K562 (cell line): ENCODE data around the gene SLC25A33. TPM values are rescaled to one million over a fixed set of nuclear protein-coding genes. Genes with fewer than 3 reads are reported as not detected.

ENCODE experiments used
- ATAC-seq: fragments of 200-7000 bp; cut with Tn5 transposase; 3 replicates; pipeline ENCODE4 v1.9.1; 2020; ENCODE audit warnings: moderate library complexity
- BruUV-seq: library from RNA; stranded (reverse); fragments of 400-500 nt; replicated peaks from 2 replicates; lab custom pipeline; 2021; lab: Mats Ljungman, UMichigan
- CTCF ChIA-PET: fragments of 300-600 bp; formaldehyde crosslinking; extraction: SDS; loops from one replicate; lab custom pipeline; 2021; ENCODE audit warnings: low intra/inter-chr PET ratio; lab: Yijun Ruan, JAX
- POLR2A ChIA-PET: fragments of 300-600, 350-650 bp; sonication (Branson Sonifier 250); formaldehyde crosslinking; extraction: SDS; loops from one replicate; lab custom pipeline; 2021; ENCODE audit warnings: antibody characterized with exemption, inconsistent platforms; lab: Yijun Ruan, JAX
- DNase-seq, 4 experiments: peaks; one replicate each; pipeline versions ENCODE4 v3.0.0 to v3.0.0-alpha.2; 2011 to 2018; ENCODE audit warnings: low spot score in 3 of 4, mixed read lengths in 3 of 4; ENCODE audit errors: extremely low read depth in 1 of 4
- FAIRE-seq: peaks from 2 replicates; lab custom pipeline; 2011; peaks lifted over from hg19 to GRCh38; lab: Jason Lieb, UNC
- H2AFZ ChIP-seq: 2 replicates; pipeline ENCODE4 v1.6.0; 2011; ENCODE audit warnings: low read depth, low read length, control low read depth, inconsistent platforms
- H3K27ac ChIP-seq: fragments of 200-600 bp; 3 replicates; pipeline ENCODE4 v1.8.0; 2011; ENCODE audit warnings: low read depth, mild to moderate bottlenecking, control low read depth, inconsistent platforms, low read length, moderate library complexity, mixed read lengths; ENCODE audit errors: extremely low read depth
- H3K27me3 ChIP-seq, 2 experiments: fragments of 300-600 bp in 1 of 2; 2 replicates in 1 of 2; 3 replicates in 1 of 2; pipeline versions ENCODE4 v1.6.0 to v1.8.0; 2011; ENCODE audit warnings: inconsistent platforms in 2 of 2, low read length in 2 of 2, mild to moderate bottlenecking in 1 of 2, mixed read lengths in 1 of 2, moderate library complexity in 1 of 2; ENCODE audit not compliant: control insufficient read depth in 2 of 2, insufficient read depth in 2 of 2
- H3K36me3 ChIP-seq: fragments of 300-600 bp; 3 replicates; pipeline ENCODE4 v1.8.0; 2011; ENCODE audit warnings: mild to moderate bottlenecking, low read length, inconsistent platforms; ENCODE audit not compliant: control insufficient read depth, insufficient read depth
- H3K4me1 ChIP-seq, 2 experiments: fragments of 200-600 bp in 1 of 2; replicated peaks in 1 of 2; 2 replicates in 1 of 2; 3 replicates in 1 of 2; pipeline versions ENCODE4 v1.5.1 to v1.8.0; 2011; ENCODE audit warnings: inconsistent platforms in 2 of 2, low read length in 2 of 2, mild to moderate bottlenecking in 1 of 2, mixed read lengths in 1 of 2, moderate library complexity in 1 of 2; ENCODE audit not compliant: control insufficient read depth in 2 of 2, insufficient read depth in 2 of 2
- H3K4me2 ChIP-seq: 2 replicates; pipeline ENCODE4 v1.6.1; 2011; ENCODE audit warnings: low read length, control low read depth, inconsistent platforms, mixed read lengths; ENCODE audit not compliant: insufficient read depth
- H3K4me3 ChIP-seq: fragments of 200-600 bp; sonication (generic), shearing (Covaris generic); 2 replicates; pipeline ENCODE4 v1.5.1; 2016; ENCODE audit warnings: control low read depth, inconsistent platforms
- H3K79me2 ChIP-seq: fragments of 200-600 bp; 3 replicates; pipeline ENCODE4 v1.8.0; 2011; ENCODE audit warnings: low read length, inconsistent platforms; ENCODE audit not compliant: control insufficient read depth, insufficient read depth
- H3K9ac ChIP-seq, 2 experiments: 2 replicates each; pipeline versions ENCODE4 v1.6.0 to v1.6.1; 2011; ENCODE audit warnings: low read depth in 2 of 2, low read length in 2 of 2, control low read depth in 1 of 2, inconsistent platforms in 1 of 2, mild to moderate bottlenecking in 1 of 2, mixed read lengths in 1 of 2; ENCODE audit not compliant: insufficient read depth in 1 of 2
- H3K9me1 ChIP-seq: one replicate; pipeline ENCODE4 v1.6.0; 2011; ENCODE audit warnings: inconsistent platforms, mild to moderate bottlenecking, low read length, moderate library complexity; ENCODE audit not compliant: control insufficient read depth, insufficient read depth
- H3K9me3 ChIP-seq: replicated peaks from 2 replicates; pipeline ENCODE4 v1.5.1; 2011; ENCODE audit warnings: low read depth, low read length, inconsistent platforms; ENCODE audit not compliant: control insufficient read depth, insufficient read depth
- H4K20me1 ChIP-seq: replicated peaks from 2 replicates; pipeline ENCODE4 v1.6.1; 2011; ENCODE audit warnings: low read length, inconsistent platforms, mixed read lengths; ENCODE audit not compliant: control insufficient read depth, insufficient read depth
- CREB1 ChIP-seq, 2 experiments: sonication (generic) in 1 of 2; formaldehyde crosslinking in 1 of 2; IDR thresholded peaks; 2 replicates each; pipeline versions ENCODE4 v1.6.1 to v1.8.0; 2012 to 2022; ENCODE audit warnings: inconsistent platforms in 1 of 2, mild to moderate bottlenecking in 1 of 2, missing genetic modification reagents in 1 of 2, moderate library complexity in 1 of 2
- HDAC8 ChIP-seq: fragments of 450-650 bp; IDR thresholded peaks from 2 replicates; pipeline ENCODE4 v1.6.1; 2016; ENCODE audit warnings: mild to moderate bottlenecking, missing genetic modification characterization, moderate library complexity, missing compliant biosample characterization
- JUNB ChIP-seq: fragments of 450-650 bp; formaldehyde crosslinking; conservative IDR thresholded peaks from 2 replicates; pipeline ENCODE4 v1.4.0; 2020; ENCODE audit warnings: mild to moderate bottlenecking
- KAT7 ChIP-seq: sonication (generic); formaldehyde crosslinking; IDR thresholded peaks from 2 replicates; pipeline ENCODE4 v1.8.0; 2022; ENCODE audit warnings: missing genetic modification reagents, mild to moderate bottlenecking, borderline replicate concordance
- PTBP1 ChIP-seq: fragments of 200-400 bp; formaldehyde crosslinking; IDR thresholded peaks from 2 replicates; pipeline ENCODE4 v1.6.1; 2017; ENCODE audit warnings: low read depth, low read length
- RBM25 ChIP-seq: fragments of 200-400 bp; formaldehyde crosslinking; IDR thresholded peaks from 2 replicates; pipeline ENCODE4 v1.6.1; 2018; ENCODE audit warnings: low read length, low read depth, moderate library complexity; ENCODE audit not compliant: severe bottlenecking
- RFX7 ChIP-seq: fragments of 250-450 bp; sonication (Bioruptor Pico); IDR thresholded peaks from 2 replicates; pipeline ENCODE4 v1.5.1; 2021; ENCODE audit warnings: mild to moderate bottlenecking
- SIN3A ChIP-seq, 2 experiments: fragments of 150-350 bp in 1 of 2; IDR thresholded peaks; 2 replicates each; pipeline ENCODE4 v1.6.1; 2011 to 2016; ENCODE audit warnings: borderline replicate concordance in 2 of 2, low read depth in 2 of 2, low read length in 2 of 2, mild to moderate bottlenecking in 2 of 2, moderate library complexity in 2 of 2; ENCODE audit not compliant: control insufficient read depth in 1 of 2
- SMC3 ChIP-seq: conservative IDR thresholded peaks from 2 replicates; pipeline ENCODE4 v1.6.1; 2011; ENCODE audit warnings: low read depth, low read length, improper control_type of control experiment; ENCODE audit not compliant: insufficient read depth
- SPI1 ChIP-seq: IDR thresholded peaks from 2 replicates; pipeline ENCODE4 v1.6.1; 2011; ENCODE audit warnings: low read depth, low read length, control low read depth, borderline replicate concordance
- SRSF7 ChIP-seq: fragments of 200-400 bp; formaldehyde crosslinking; optimal IDR thresholded peaks from 2 replicates; pipeline ENCODE3; 2017; ENCODE audit warnings: mild to moderate bottlenecking, low read depth, low read length
- TAF1 ChIP-seq: IDR thresholded peaks from 2 replicates; pipeline ENCODE4 v1.6.1; 2011; ENCODE audit warnings: mild to moderate bottlenecking, low read length, moderate library complexity; ENCODE audit not compliant: insufficient read depth, control insufficient read depth, severe bottlenecking; ENCODE audit errors: extremely low read depth
- U2AF1 ChIP-seq: fragments of 200-400 bp; formaldehyde crosslinking; optimal IDR thresholded peaks from 2 replicates; pipeline ENCODE3; 2017; ENCODE audit warnings: mild to moderate bottlenecking, low read depth, low read length, moderate library complexity
- ZFP1 ChIP-seq: fragments of 450-650 bp; formaldehyde crosslinking; IDR thresholded peaks from 2 replicates; pipeline ENCODE4 v1.4.0; 2020; ENCODE audit warnings: mild to moderate bottlenecking, mixed read lengths
- ZNF263 ChIP-seq: sonication (generic); formaldehyde crosslinking; IDR thresholded peaks from 2 replicates; pipeline ENCODE4 v1.8.0; 2022; ENCODE audit warnings: mild to moderate bottlenecking, missing genetic modification reagents, borderline replicate concordance
- ZNF561 ChIP-seq: fragments of 450-650 bp; formaldehyde crosslinking; conservative IDR thresholded peaks from 2 replicates; pipeline ENCODE4 v1.4.0; 2020; ENCODE audit warnings: mild to moderate bottlenecking, moderate library complexity
- ZNF592 ChIP-seq: fragments of 450-650 bp; IDR thresholded peaks from 2 replicates; pipeline ENCODE4 v1.6.1; 2017; ENCODE audit warnings: antibody characterized with exemption, mild to moderate bottlenecking
- ZNF77 ChIP-seq: fragments of 250-450 bp; sonication (Bioruptor Pico); IDR thresholded peaks from 2 replicates; pipeline ENCODE4 v1.5.0; 2020
- ZNF785 ChIP-seq: fragments of 250-450 bp; sonication (Bioruptor Pico); IDR thresholded peaks from 2 replicates; pipeline ENCODE4 v1.4.0; 2020; ENCODE audit warnings: mild to moderate bottlenecking
- WGBS: fragments of 100-300 bp; shearing (Covaris generic); methylation state at CpG from one replicate; pipeline ENCODE4 v1.1.6; 2016; ENCODE audit warnings: low coverage, mixed read lengths; ENCODE audit not compliant: insufficient coverage; ENCODE audit errors: missing lambda C conversion rate; 5-methylcytosine and 5-hydroxymethylcytosine counted together
- in situ Hi-C: fragments of 300-500 bp; cut with MboI; formaldehyde crosslinking; loops from 4 replicates; pipeline ENCODE4 v1.15.0; 2018; ENCODE audit warnings: inconsistent platforms, mixed read lengths
- intact Hi-C: fragments of 100-400 bp; cut with micrococcal nuclease; formaldehyde crosslinking; loops from 2 replicates; pipeline ENCODE4 v1.14.2; 2022
- polyA plus RNA-seq, 8 experiments: library from polyadenylated mRNA; depleted of rRNA in 4 of 8; stranded (reverse) in 5 of 8; unstranded in 3 of 8; fragments of >200 nt; fragmentation: Nextera tagmentation in 2 of 8; fragmentation: Illumina TruSeq in 1 of 8; extraction: Ambion mirVana in 2 of 8; extraction: Trizol in 1 of 8; gene quantifications; 2 replicates each; pipeline versions ENCODE4 v1.2.1 to v1.2.3, GENCODE V29; 2011 to 2014; ENCODE audit warnings: inconsistent platforms in 1 of 8, missing spikeins in 1 of 8
- total RNA-seq, 7 experiments: library from RNA; depleted of rRNA in 6 of 7; stranded (reverse); fragments of >200 nt in 6 of 7; fragmentation: Illumina TruSeq in 2 of 7; extraction: Trizol in 2 of 7; gene quantifications; 2 replicates each; pipeline versions ENCODE4 v1.2.1 to v1.2.3, GENCODE V29; 2011 to 2021; ENCODE audit warnings: low replicate concordance in 1 of 7

SLC25A33 gene
- total and polyA plus RNA-seq, 9 of the 15 experiments (the other 6 are each of a cell fraction or from before 2014, with no cell fraction given), result 3.2 to 23.5 (median 17.5) TPM

GRCh38 chr1:9589719-9590157 is 50.5 kb downstream of the SLC25A33 start:
- Histone ChIP-seq H3K4me2 (peak overlapping the region; percentile 83), H3K9me3 (no peaks in the 10 kb centered on the region), H2AFZ (no peak overlapping the region), H4K20me1 (peaks cover 54% of the 10 kb centered on the region), H3K36me3 (peaks cover 30% of the 10 kb centered on the region; the same call in 2 of the 3 replicates), H3K4me3 (peak overlapping the region; percentile 61), H3K79me2 (peaks cover 61% of the 10 kb centered on the region), H3K27ac (no peak overlapping the region; the same call in 2 of the 3 replicates), H3K4me1 (peaks cover 35 to 63% of the 10 kb centered on the region in 2 experiments), H3K27me3 (no peaks in the 10 kb centered on the region), H3K9me1 (peaks cover 28% of the 10 kb centered on the region), H3K9ac (peak overlapping the region; percentile 65 to 93)
- TSS peak; percentile 47 for BruUV-seq
- peak in 1 of 4 experiments; percentile 32 for DNase-seq
- CTCF ChIA-PET, result no interaction called here
- WGBS, result 5% methylated on average over 6 of the region's 6 CpGs
- intact Hi-C loops, result loop anchor here (5.0 to 10.0 kb wide), 2 partner anchors 87 to 305 kb away; no protein-coding TSS in a partner anchor
- in situ Hi-C loops, result no loop called here
- ATAC-seq, result no peak
- POLR2A ChIA-PET, result interaction anchor here (0.6 to 1.5 kb wide), 8 partner anchors 8 to 341 kb away, joined by 3 to 12 read pairs (median 3); no protein-coding TSS in a partner anchor
- FAIRE-seq, result peak; percentile 35
- TF ChIP-seq JUNB (CRISPR knock-in tag) (no peak), HDAC8 (tag) (no peak), SPI1 (no peak), ZNF77 (CRISPR knock-in tag) (no peak), PTBP1 (0 out of 2 replicates have a peak, but pooled peaks have one; percentile 47), RBM25 (no peak), U2AF1 (no peak), SMC3 (no peak), ZNF592 (no peak), ZNF785 (no peak), SIN3A (IDR thresholded peaks at IDR 0.05; ENCODE audit: borderline replicate concordance in 2 of 2, control insufficient read depth in 1 of 2, low read depth in 2 of 2, low read length in 2 of 2) (0 out of 4 replicates have a peak, but pooled peaks of 1 of the 2 experiments have one; percentile 15), TAF1 (no peak), ZNF561 (CRISPR knock-in tag) (no peak), ZNF263 (CRISPR knock-in tag) (0 out of 2 replicates have a peak, but pooled peaks have one; percentile 11), KAT7 (no peak), RFX7 (CRISPR knock-in tag) (no peak), CREB1 (IDR thresholded peaks at IDR 0.05) (no peak), CREB1 (CRISPR knock-in tag; IDR thresholded peaks at IDR 0.05) (no peak), SRSF7 (no peak), ZFP1 (CRISPR knock-in tag) (no peak)
